GM06990 (cell line): Measurements from ENCODE around the gene RASAL1.

Experiments
- DNase-seq: peaks from one replicate; pipeline ENCODE4 v3.0.0-alpha.2; 2011; ENCODE audit not compliant: insufficient read length; ENCODE audit errors: extremely low read depth
- H3K27me3 ChIP-seq: replicated peaks from 2 replicates; pipeline ENCODE4 v1.6.0; 2011; ENCODE audit warnings: low read length; ENCODE audit not compliant: control insufficient read depth, insufficient read depth
- H3K36me3 ChIP-seq: 2 replicates; pipeline ENCODE4 v1.5.1; 2011; ENCODE audit warnings: low read length; ENCODE audit not compliant: control insufficient read depth, insufficient read depth
- H3K4me3 ChIP-seq: replicated peaks from 2 replicates; pipeline ENCODE4 v1.5.1; 2011; ENCODE audit warnings: low read depth, mild to moderate bottlenecking, control low read depth, low read length
- CTCF ChIP-seq: IDR thresholded peaks from 2 replicates; pipeline ENCODE4 v1.5.1; 2011; ENCODE audit warnings: low read length, control low read depth, mild to moderate bottlenecking, inconsistent platforms; ENCODE audit not compliant: insufficient read depth, poor library complexity, severe bottlenecking

Gene RASAL1

GRCh38 chr12:113164014-113164413 is 28.5 kb upstream of the RASAL1 start:
- Histone ChIP-seq H3K4me3 (no peak overlapping the region), H3K27me3 (no peaks in the 10 kb centered on the region), H3K36me3 (peaks cover 58% of the 10 kb centered on the region)
- DNase-seq = no peak
- no peak for TF ChIP-seq CTCF

GRCh38 chr12:113163030-113163360 is 27.4 kb upstream of the RASAL1 start:
- Histone ChIP-seq H3K36me3 (peaks cover 58% of the 10 kb centered on the region), H3K27me3 (no peaks in the 10 kb centered on the region), H3K4me3 (no peak overlapping the region)
- DNase-seq = no peak
- TF ChIP-seq CTCF = no peak

GRCh38 chr12:113162102-113163029 is 26.8 kb upstream of the RASAL1 start:
- DNase-seq = no peak
- H3K36me3 ChIP-seq = peaks cover 54% of the 10 kb centered on the region
- no peak for TF ChIP-seq CTCF
- H3K4me3 ChIP-seq = no peak overlapping the region
- no peaks in the 10 kb centered on the region for H3K27me3 ChIP-seq

- H3K27me3 ChIP-seq = no peaks in the 10 kb centered on the region
- H3K36me3 ChIP-seq = peaks cover 52% of the 10 kb centered on the region
- H3K4me3 ChIP-seq = no peak overlapping the region
- no peak for TF ChIP-seq CTCF
- DNase-seq = peak; percentile 74
Observed at GRCh38 chr12:113161415-113162016, 26.0 kb upstream of the RASAL1 start.

- Histone ChIP-seq H3K36me3 (peaks cover 44% of the 10 kb centered on the region), H3K27me3 (no peaks in the 10 kb centered on the region), H3K4me3 (no peak overlapping the region)
- DNase-seq = no peak
- TF ChIP-seq CTCF = no peak
Observed at GRCh38 chr12:113159937-113160336, 24.4 kb upstream of the RASAL1 start.
